PFSK-1 (cell line): ENCODE measurements around the gene BMAL1.

Source experiments
- POLR2AphosphoS5 ChIP-seq: IDR thresholded peaks from 2 replicates; pipeline ENCODE4 v1.6.1; 2012; ENCODE audit warnings: low read depth, mild to moderate bottlenecking, control low read depth, low read length, moderate library complexity
- TF ChIP-seq, protein P1 (sequence below), 2 experiments: IDR thresholded peaks; 2 replicates each; pipeline versions ENCODE4 v1.6.1 to v1.8.0; 2011 to 2012; ENCODE audit warnings: low read depth in 2 of 2, low read length in 2 of 2, control low read depth in 1 of 2, inconsistent platforms in 1 of 2, mild to moderate bottlenecking in 1 of 2, moderate library complexity in 1 of 2; ENCODE audit not compliant: insufficient read depth in 1 of 2

DNA sequence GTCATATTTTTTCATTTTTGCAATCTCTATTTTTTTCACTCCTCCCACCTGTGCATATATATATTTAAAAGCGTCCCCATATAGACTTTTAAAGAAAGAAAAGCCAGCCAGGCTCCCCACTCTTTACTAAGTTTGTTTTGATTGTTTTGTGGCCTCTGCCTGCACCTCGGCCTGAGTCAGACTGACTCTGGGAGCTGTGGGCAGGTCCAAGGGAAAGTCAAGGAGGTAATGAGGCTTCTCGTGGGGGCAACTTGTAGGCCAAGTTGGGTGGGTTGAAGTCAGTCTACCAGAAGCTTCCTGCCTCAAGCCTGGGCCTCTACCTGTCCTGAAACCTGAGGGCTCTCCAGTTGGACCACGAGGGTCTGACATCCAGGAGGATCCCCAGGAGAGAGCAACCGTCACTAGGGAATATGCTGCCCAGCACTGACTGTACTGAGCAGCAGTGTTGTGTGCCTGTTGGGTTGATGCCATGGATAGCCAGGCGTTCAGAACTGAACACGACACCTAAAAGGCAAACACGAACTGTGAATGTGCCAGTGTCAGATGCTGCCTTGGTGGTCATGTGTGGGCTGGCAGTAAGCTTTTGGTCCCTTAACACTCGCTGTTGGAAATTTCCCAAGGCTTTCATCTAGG lies 58.8 kb downstream of the BMAL1 start:
- TF ChIP-seq, protein P1, sequence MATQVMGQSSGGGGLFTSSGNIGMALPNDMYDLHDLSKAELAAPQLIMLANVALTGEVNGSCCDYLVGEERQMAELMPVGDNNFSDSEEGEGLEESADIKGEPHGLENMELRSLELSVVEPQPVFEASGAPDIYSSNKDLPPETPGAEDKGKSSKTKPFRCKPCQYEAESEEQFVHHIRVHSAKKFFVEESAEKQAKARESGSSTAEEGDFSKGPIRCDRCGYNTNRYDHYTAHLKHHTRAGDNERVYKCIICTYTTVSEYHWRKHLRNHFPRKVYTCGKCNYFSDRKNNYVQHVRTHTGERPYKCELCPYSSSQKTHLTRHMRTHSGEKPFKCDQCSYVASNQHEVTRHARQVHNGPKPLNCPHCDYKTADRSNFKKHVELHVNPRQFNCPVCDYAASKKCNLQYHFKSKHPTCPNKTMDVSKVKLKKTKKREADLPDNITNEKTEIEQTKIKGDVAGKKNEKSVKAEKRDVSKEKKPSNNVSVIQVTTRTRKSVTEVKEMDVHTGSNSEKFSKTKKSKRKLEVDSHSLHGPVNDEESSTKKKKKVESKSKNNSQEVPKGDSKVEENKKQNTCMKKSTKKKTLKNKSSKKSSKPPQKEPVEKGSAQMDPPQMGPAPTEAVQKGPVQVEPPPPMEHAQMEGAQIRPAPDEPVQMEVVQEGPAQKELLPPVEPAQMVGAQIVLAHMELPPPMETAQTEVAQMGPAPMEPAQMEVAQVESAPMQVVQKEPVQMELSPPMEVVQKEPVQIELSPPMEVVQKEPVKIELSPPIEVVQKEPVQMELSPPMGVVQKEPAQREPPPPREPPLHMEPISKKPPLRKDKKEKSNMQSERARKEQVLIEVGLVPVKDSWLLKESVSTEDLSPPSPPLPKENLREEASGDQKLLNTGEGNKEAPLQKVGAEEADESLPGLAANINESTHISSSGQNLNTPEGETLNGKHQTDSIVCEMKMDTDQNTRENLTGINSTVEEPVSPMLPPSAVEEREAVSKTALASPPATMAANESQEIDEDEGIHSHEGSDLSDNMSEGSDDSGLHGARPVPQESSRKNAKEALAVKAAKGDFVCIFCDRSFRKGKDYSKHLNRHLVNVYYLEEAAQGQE (IDR thresholded peaks at IDR 0.05; ENCODE audit: insufficient read depth in 1 of 2, low read depth in 2 of 2, low read length in 2 of 2) = no peak
- TF ChIP-seq POLR2AphosphoS5 = no peak
